Muscle of leg (tissue), 11 donors: ENCODE measurements around the gene KCNQ2. TPM values are rescaled to one million over a fixed set of nuclear protein-coding genes. Genes with fewer than 3 reads are reported as not detected.

ENCODE experiments used
- DNase-seq: peaks from one replicate; pipeline ENCODE4 v3.0.0; 2013
- H3K27ac ChIP-seq: one replicate; pipeline ENCODE4 v1.5.1; 2013; ENCODE audit warnings: mild to moderate bottlenecking, low read length, control low read depth
- H3K27me3 ChIP-seq: one replicate; pipeline ENCODE4 v1.6.1; 2013; ENCODE audit warnings: low read length; ENCODE audit not compliant: control insufficient read depth, insufficient read depth
- H3K36me3 ChIP-seq: one replicate; pipeline ENCODE4 v1.6.1; 2013; ENCODE audit warnings: low read length; ENCODE audit not compliant: control insufficient read depth, insufficient read depth
- H3K4me1 ChIP-seq: one replicate; pipeline ENCODE4 v1.6.1; 2013; ENCODE audit warnings: low read length; ENCODE audit not compliant: control insufficient read depth, insufficient read depth
- H3K4me3 ChIP-seq: one replicate; pipeline ENCODE4 v1.5.1; 2013; ENCODE audit warnings: low read length, control low read depth
- H3K9me3 ChIP-seq: replicated peaks from 2 replicates; pipeline ENCODE4 v1.6.1; 2013; ENCODE audit warnings: low read depth, low read length; ENCODE audit not compliant: control insufficient read depth
- WGBS: methylation state at CpG from one replicate; pipeline ENCODE4 v1.1.5; 2013; ENCODE audit warnings: missing lambda C conversion rate; ENCODE audit not compliant: insufficient coverage; 5-methylcytosine and 5-hydroxymethylcytosine counted together
- polyA plus RNA-seq, 8 donors: library from polyadenylated mRNA; unstranded; fragments of 120-200 nt; gene quantifications; one replicate each; pipeline versions ENCODE4 v1.2.1 to v1.2.3, GENCODE V29; 2013; ENCODE audit warnings: inconsistent platforms in 1 of 8, low replicate concordance in 1 of 8; ENCODE audit not compliant: insufficient read length in 8 of 8, insufficient read depth in 1 of 8
- total RNA-seq: library from RNA; stranded (reverse); fragments of 120-200 nt; gene quantifications from one replicate; pipeline ENCODE4 v1.2.4, GENCODE V29; 2013

Gene KCNQ2
- total and polyA plus RNA-seq, 9 donors: 2.9 to 11.5 (median 6.7) TPM

- H3K27ac ChIP-seq: no peak overlapping the region
- no peak for DNase-seq
- no peaks in the 10 kb centered on the region for H3K9me3 ChIP-seq
- no peaks in the 10 kb centered on the region for H3K36me3 ChIP-seq
- H3K4me3 ChIP-seq: no peak overlapping the region
- H3K4me1 ChIP-seq: peaks cover 6% of the 10 kb centered on the region
- H3K27me3 ChIP-seq: peaks cover 5% of the 10 kb centered on the region
- WGBS: 74% methylated on average over 31 of the region's 34 CpGs
Measured at GRCh38 chr20:63404129-63405085, 68.0 kb downstream of the KCNQ2 start.

GRCh38 chr20:63403403-63404105, 68.9 kb downstream of the KCNQ2 start:
- 80% methylated on average over 18 of the region's 19 CpGs for WGBS
- Histone ChIP-seq H3K4me3 (no peak overlapping the region), H3K36me3 (no peaks in the 10 kb centered on the region), H3K9me3 (no peaks in the 10 kb centered on the region), H3K27me3 (peaks cover 8% of the 10 kb centered on the region), H3K4me1 (peaks cover 6% of the 10 kb centered on the region), H3K27ac (no peak overlapping the region)
- no peak for DNase-seq

GRCh38 chr20:63402860-63403220, 69.6 kb downstream of the KCNQ2 start:
- H3K4me1 ChIP-seq: peaks cover 6% of the 10 kb centered on the region
- DNase-seq: no peak
- no peak overlapping the region for H3K4me3 ChIP-seq
- 29% methylated on average over 5 of the region's 9 CpGs for WGBS
- H3K9me3 ChIP-seq: no peaks in the 10 kb centered on the region
- H3K36me3 ChIP-seq: no peaks in the 10 kb centered on the region
- H3K27ac ChIP-seq: no peak overlapping the region
- H3K27me3 ChIP-seq: peaks cover 8% of the 10 kb centered on the region

- no peaks in the 10 kb centered on the region for H3K36me3 ChIP-seq
- H3K9me3 ChIP-seq: no peaks in the 10 kb centered on the region
- 51% methylated on average over 22 of the region's 24 CpGs for WGBS
- peaks cover 12% of the 10 kb centered on the region for H3K27me3 ChIP-seq
- DNase-seq: no peak
- H3K4me1 ChIP-seq: peaks cover 6% of the 10 kb centered on the region
- H3K27ac ChIP-seq: no peak overlapping the region
- no peak overlapping the region for H3K4me3 ChIP-seq
Measured at GRCh38 chr20:63402181-63402859, 70.1 kb downstream of the KCNQ2 start.

GRCh38 chr20:63401384-63402110, 70.9 kb downstream of the KCNQ2 start:
- H3K27ac ChIP-seq: no peak overlapping the region
- WGBS: 68% methylated on average over 28 of the region's 29 CpGs
- peaks cover 6% of the 10 kb centered on the region for H3K4me1 ChIP-seq
- H3K27me3 ChIP-seq: peaks cover 12% of the 10 kb centered on the region
- no peak for DNase-seq
- no peaks in the 10 kb centered on the region for H3K36me3 ChIP-seq
- H3K9me3 ChIP-seq: no peaks in the 10 kb centered on the region
- no peak overlapping the region for H3K4me3 ChIP-seq

GRCh38 chr20:63400486-63401210, 71.8 kb downstream of the KCNQ2 start:
- H3K36me3 ChIP-seq: no peaks in the 10 kb centered on the region
- 79% methylated on average over 43 of the region's 44 CpGs for WGBS
- H3K4me3 ChIP-seq: no peak overlapping the region
- H3K27ac ChIP-seq: no peak overlapping the region
- peaks cover 15% of the 10 kb centered on the region for H3K27me3 ChIP-seq
- H3K4me1 ChIP-seq: peaks cover 5% of the 10 kb centered on the region
- H3K9me3 ChIP-seq: no peaks in the 10 kb centered on the region
- DNase-seq: no peak

GRCh38 chr20:63399596-63400375, 72.7 kb downstream of the KCNQ2 start:
- H3K4me1 ChIP-seq: peaks cover under 1% of the 10 kb centered on the region
- 86% methylated on average over 28 of the region's 41 CpGs for WGBS
- H3K27ac ChIP-seq: no peak overlapping the region
- peaks cover 15% of the 10 kb centered on the region for H3K27me3 ChIP-seq
- no peak for DNase-seq
- H3K36me3 ChIP-seq: no peaks in the 10 kb centered on the region
- no peaks in the 10 kb centered on the region for H3K9me3 ChIP-seq
- no peak overlapping the region for H3K4me3 ChIP-seq

GRCh38 chr20:63398744-63399514, 73.5 kb downstream of the KCNQ2 start:
- Histone ChIP-seq H3K4me1 (peaks cover 9% of the 10 kb centered on the region), H3K9me3 (no peaks in the 10 kb centered on the region), H3K36me3 (no peaks in the 10 kb centered on the region), H3K27me3 (peaks cover 17% of the 10 kb centered on the region), H3K27ac (no peak overlapping the region), H3K4me3 (no peak overlapping the region)
- no peak for DNase-seq
- WGBS: 81% methylated on average over 26 of the region's 27 CpGs
